Liver (tissue), 9 donors: ENCODE data around the gene RPSA. TPM values are rescaled to one million over a fixed set of nuclear protein-coding genes. Genes with fewer than 3 reads are reported as not detected.

Source experiments
- DNase-seq: peaks from one replicate; pipeline ENCODE4 v3.0.0-alpha.2; 2017; ENCODE audit warnings: low spot score
- H3K27ac ChIP-seq, 2 donors: one replicate each; pipeline ENCODE4 v1.7.0; 2013; ENCODE audit warnings: inconsistent platforms in 2 of 2, low read length in 2 of 2, control low read depth in 1 of 2, low read depth in 1 of 2, mild to moderate bottlenecking in 1 of 2
- H3K27me3 ChIP-seq, 4 donors: one replicate each; pipeline versions ENCODE4 v1.6.1 to v1.7.0; 2013; ENCODE audit warnings: low read length in 3 of 4, inconsistent platforms in 1 of 4, mild to moderate bottlenecking in 1 of 4, moderate library complexity in 1 of 4; ENCODE audit not compliant: control insufficient read depth in 4 of 4, insufficient read depth in 4 of 4
- H3K36me3 ChIP-seq, 4 donors: one replicate each; pipeline versions ENCODE4 v1.6.1 to v1.7.0; 2013; ENCODE audit warnings: low read length in 3 of 4, mild to moderate bottlenecking in 3 of 4, low read depth in 1 of 4, moderate library complexity in 1 of 4; ENCODE audit not compliant: control insufficient read depth in 4 of 4, insufficient read depth in 3 of 4
- H3K4me1 ChIP-seq, 4 donors: one replicate each; pipeline versions ENCODE4 v1.6.1 to v1.7.0; 2013; ENCODE audit warnings: low read length in 3 of 4, mild to moderate bottlenecking in 3 of 4, moderate library complexity in 1 of 4; ENCODE audit not compliant: control insufficient read depth in 4 of 4, insufficient read depth in 4 of 4
- H3K4me3 ChIP-seq, 3 donors: one replicate each; pipeline versions ENCODE4 v1.6.1 to v1.7.0; 2013; ENCODE audit warnings: low read length in 3 of 3, control low read depth in 1 of 3, low read depth in 1 of 3, mild to moderate bottlenecking in 1 of 3
- H3K9ac ChIP-seq, 2 donors: one replicate each; pipeline ENCODE4 v1.7.0; 2013; ENCODE audit warnings: low read length in 2 of 2, mild to moderate bottlenecking in 2 of 2, moderate library complexity in 2 of 2, control low read depth in 1 of 2, low read depth in 1 of 2
- H3K9me3 ChIP-seq, 4 donors: one replicate each; pipeline versions ENCODE4 v1.6.1 to v1.7.0; 2013; ENCODE audit warnings: low read length in 3 of 4; ENCODE audit not compliant: control insufficient read depth in 4 of 4
- FOXA1 ChIP-seq: IDR thresholded peaks from 2 replicates; pipeline ENCODE4 v1.6.1; 2016; ENCODE audit warnings: antibody characterized with exemption
- GABPA ChIP-seq, 2 donors: IDR thresholded peaks in 1 of 2; conservative IDR thresholded peaks in 1 of 2; 2 replicates each; pipeline ENCODE4 v1.6.1; 2016; ENCODE audit warnings: antibody characterized with exemption in 2 of 2, mild to moderate bottlenecking in 1 of 2, moderate library complexity in 1 of 2
- HNF4G ChIP-seq: IDR thresholded peaks from 2 replicates; pipeline ENCODE4 v1.6.1; 2016; ENCODE audit warnings: antibody characterized with exemption
- REST ChIP-seq: IDR thresholded peaks from 2 replicates; pipeline ENCODE4 v1.6.1; 2016; ENCODE audit warnings: antibody characterized with exemption, mild to moderate bottlenecking
- RXRA ChIP-seq, 2 donors: IDR thresholded peaks; 2 replicates each; pipeline ENCODE4 v1.6.1; 2017 to 2018; ENCODE audit warnings: antibody characterized with exemption in 2 of 2, mild to moderate bottlenecking in 1 of 2
- YY1 ChIP-seq: IDR thresholded peaks from 2 replicates; pipeline ENCODE4 v1.6.1; 2016; ENCODE audit warnings: antibody characterized with exemption, mild to moderate bottlenecking
- WGBS: extraction: QIAGEN DNeasy Blood & Tissue Kit; methylation state at CpG from one replicate; pipeline ENCODE4 v1.1.7; 2013; 5-methylcytosine and 5-hydroxymethylcytosine counted together
- polyA plus RNA-seq, 2 donors: library from polyadenylated mRNA; stranded (reverse) in 1 of 2; unstranded in 1 of 2; fragments of 200-250 nt in 1 of 2; fragments of >200 nt in 1 of 2; fragmentation: Nextera tagmentation in 1 of 2; extraction: Ambion mirVana in 1 of 2; gene quantifications; one replicate each; pipeline versions ENCODE4 v1.2.1 to v1.2.3, GENCODE V29; 2013 to 2015
- total RNA-seq, 2 donors: library from RNA; depleted of rRNA; stranded (reverse); fragments of >200 nt; gene quantifications; one replicate each; pipeline ENCODE4 v1.2.3, GENCODE V29; 2014
- TF ChIP-seq, protein P1 (sequence below): IDR thresholded peaks from 2 replicates; pipeline ENCODE4 v1.6.1; 2016; ENCODE audit warnings: antibody characterized with exemption
- donor health status: healthy.
- donor health status: healthy.
- donor health status: healthy.
- donor health status: healthy.
- donor health status: healthy.

The RPSA gene
- total and polyA plus RNA-seq, 4 donors = 200 to 796 (median 443) TPM

DNA sequence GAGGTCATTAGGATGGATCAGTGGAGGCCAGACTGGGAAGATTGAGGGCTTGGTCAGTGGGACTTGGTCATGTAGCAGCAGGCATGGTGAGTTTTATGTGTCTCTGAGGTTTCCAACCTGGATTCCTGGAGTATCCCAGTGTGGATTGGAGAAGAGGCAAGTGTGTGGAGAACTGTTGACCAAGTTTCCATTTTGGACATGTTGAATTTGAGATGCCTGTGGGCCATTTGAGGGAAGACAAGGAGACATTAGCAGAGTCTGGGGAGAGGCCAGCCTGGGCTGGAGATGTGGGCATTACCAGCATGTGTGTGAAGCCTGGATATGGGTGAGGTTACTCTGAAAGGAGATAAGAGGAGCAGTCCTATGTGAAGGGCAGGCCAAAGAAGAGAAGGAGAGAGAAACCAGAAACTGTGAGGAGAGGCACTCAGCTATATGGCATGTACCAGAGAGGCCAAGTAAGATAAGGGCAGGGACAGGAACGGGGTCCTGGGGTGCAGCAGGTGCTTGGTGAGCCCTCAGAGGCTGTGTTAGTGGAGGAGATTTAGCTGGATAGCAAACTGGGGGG lies 19.0 kb upstream of the RPSA start (continued):
- TF ChIP-seq, protein P1, sequence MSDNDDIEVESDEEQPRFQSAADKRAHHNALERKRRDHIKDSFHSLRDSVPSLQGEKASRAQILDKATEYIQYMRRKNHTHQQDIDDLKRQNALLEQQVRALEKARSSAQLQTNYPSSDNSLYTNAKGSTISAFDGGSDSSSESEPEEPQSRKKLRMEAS = no peak
- no peak for TF ChIP-seq RXRA (IDR thresholded peaks at IDR 0.05)
- no peak for TF ChIP-seq GABPA (IDR thresholded peaks at IDR 0.05 in 1 of 2, conservative IDR thresholded peaks at IDR 0.05 in 1 of 2)

GRCh38 chr3:39388153-39388552 lies 18.4 kb upstream of the RPSA start:
- TF ChIP-seq FOXA1 (no peak), REST (no peak), YY1 (no peak), GABPA (IDR thresholded peaks at IDR 0.05 in 1 of 2, conservative IDR thresholded peaks at IDR 0.05 in 1 of 2) (no peak)
- Histone ChIP-seq H3K4me3 (no peak overlapping the region), H3K4me1 (peaks cover 7 to 19% (median 18%) of the 10 kb centered on the region in 4 donors), H3K9me3 (no peaks in the 10 kb centered on the region), H3K27me3 (no peaks in the 10 kb centered on the region), H3K27ac (no peak overlapping the region), H3K36me3 (peaks cover 5 to 31% (median 22%) of the 10 kb centered on the region in 4 donors), H3K9ac (no peak overlapping the region)
- 85% methylated on average over 2 of the region's 2 CpGs for WGBS
- DNase-seq = no peak

GRCh38 chr3:39388741-39389248 lies 17.7 kb upstream of the RPSA start:
- TF ChIP-seq, protein P1 = no peak
- TF ChIP-seq YY1 = no peak

GRCh38 chr3:39390181-39390580 lies 16.3 kb upstream of the RPSA start:
- Histone ChIP-seq H3K9ac (no peak overlapping the region), H3K27ac (no peak overlapping the region), H3K4me3 (no peak overlapping the region), H3K36me3 (peaks cover 11 to 47% (median 37%) of the 10 kb centered on the region in 4 donors), H3K4me1 (peaks cover 7 to 16% (median 14%) of the 10 kb centered on the region in 4 donors), H3K27me3 (no peaks in the 10 kb centered on the region), H3K9me3 (no peaks in the 10 kb centered on the region)
- TF ChIP-seq HNF4G = no peak
- DNase-seq = no peak
- WGBS = 84% methylated on average over 4 of the region's 4 CpGs

More at GRCh38 chr3:39388741-39389248, 17.7 kb upstream of the RPSA start:
- Histone ChIP-seq H3K36me3 (peaks cover 10 to 37% (median 27%) of the 10 kb centered on the region in 4 donors), H3K4me3 (no peak overlapping the region), H3K4me1 (peaks cover 7 to 18% (median 18%) of the 10 kb centered on the region in 4 donors), H3K9me3 (no peaks in the 10 kb centered on the region), H3K27me3 (no peaks in the 10 kb centered on the region), H3K27ac (no peak overlapping the region), H3K9ac (no peak overlapping the region)
- DNase-seq = peak; percentile 60
- WGBS = 91% methylated on average over 2 of the region's 2 CpGs
